Lower leg skin (tissue), 3 donors: Measurements from ENCODE around the gene USB1.

Experiments used
- POLR2A ChIP-seq, 2 donors: fragments of 450-650 bp; IDR thresholded peaks; one replicate each; pipeline ENCODE4 v1.6.1; 2016 to 2017; ENCODE audit warnings: antibody characterized with exemption in 2 of 2, mild to moderate bottlenecking in 1 of 2, moderate library complexity in 1 of 2
- TF ChIP-seq, protein P1 (sequence below), 3 donors: fragments of 450-650 bp; IDR thresholded peaks; one replicate each; pipeline ENCODE4 v1.5.1; 2016; ENCODE audit warnings: antibody characterized with exemption in 3 of 3, mild to moderate bottlenecking in 3 of 3, moderate library complexity in 2 of 3

DNA sequence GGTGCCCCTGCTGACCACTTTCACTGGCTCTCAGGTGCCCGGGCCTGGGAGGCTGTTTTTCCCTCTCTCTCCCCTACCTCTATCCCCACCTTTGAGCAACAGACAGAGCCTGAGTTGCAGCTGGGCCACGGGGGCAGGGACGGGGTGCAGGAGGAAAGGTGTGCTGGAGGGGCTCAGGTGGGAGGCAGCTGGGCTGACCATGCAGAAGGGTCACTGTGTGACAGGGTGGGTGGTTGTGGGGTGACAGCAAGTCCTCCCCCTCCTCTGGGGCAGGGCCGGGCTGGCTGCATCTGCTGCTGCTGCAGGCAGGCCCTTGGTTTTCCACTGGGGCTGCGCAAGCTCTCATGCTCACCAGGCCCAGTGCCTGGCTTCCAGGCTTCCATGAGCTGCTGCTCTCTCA is 7.3 kb upstream of the USB1 start:
- TF ChIP-seq, protein P1, sequence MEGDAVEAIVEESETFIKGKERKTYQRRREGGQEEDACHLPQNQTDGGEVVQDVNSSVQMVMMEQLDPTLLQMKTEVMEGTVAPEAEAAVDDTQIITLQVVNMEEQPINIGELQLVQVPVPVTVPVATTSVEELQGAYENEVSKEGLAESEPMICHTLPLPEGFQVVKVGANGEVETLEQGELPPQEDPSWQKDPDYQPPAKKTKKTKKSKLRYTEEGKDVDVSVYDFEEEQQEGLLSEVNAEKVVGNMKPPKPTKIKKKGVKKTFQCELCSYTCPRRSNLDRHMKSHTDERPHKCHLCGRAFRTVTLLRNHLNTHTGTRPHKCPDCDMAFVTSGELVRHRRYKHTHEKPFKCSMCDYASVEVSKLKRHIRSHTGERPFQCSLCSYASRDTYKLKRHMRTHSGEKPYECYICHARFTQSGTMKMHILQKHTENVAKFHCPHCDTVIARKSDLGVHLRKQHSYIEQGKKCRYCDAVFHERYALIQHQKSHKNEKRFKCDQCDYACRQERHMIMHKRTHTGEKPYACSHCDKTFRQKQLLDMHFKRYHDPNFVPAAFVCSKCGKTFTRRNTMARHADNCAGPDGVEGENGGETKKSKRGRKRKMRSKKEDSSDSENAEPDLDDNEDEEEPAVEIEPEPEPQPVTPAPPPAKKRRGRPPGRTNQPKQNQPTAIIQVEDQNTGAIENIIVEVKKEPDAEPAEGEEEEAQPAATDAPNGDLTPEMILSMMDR (IDR thresholded peaks at IDR 0.05): no peak
- TF ChIP-seq POLR2A (IDR thresholded peaks at IDR 0.05): no peak
